Neural progenitor cell (in vitro differentiated cells): ENCODE results near the gene WDR72.

Experiments used
- EZH2 ChIP-seq: fragments of 200-600 bp; sonication (generic); IDR thresholded peaks from 2 replicates; pipeline ENCODE4 v1.6.1; 2017; ENCODE audit warnings: antibody characterized with exemption, mild to moderate bottlenecking, moderate library complexity
- EZH2phosphoT487 ChIP-seq: fragments of 200-600 bp; sonication (generic); IDR thresholded peaks from 2 replicates; pipeline ENCODE4 v1.6.1; 2017; ENCODE audit warnings: antibody characterized with exemption
- TF ChIP-seq, protein P1 (sequence below): fragments of 200-600 bp; sonication (generic); IDR thresholded peaks from 2 replicates; pipeline ENCODE4 v1.5.1; 2017; ENCODE audit warnings: antibody characterized with exemption, mild to moderate bottlenecking

- TF ChIP-seq, protein P1, sequence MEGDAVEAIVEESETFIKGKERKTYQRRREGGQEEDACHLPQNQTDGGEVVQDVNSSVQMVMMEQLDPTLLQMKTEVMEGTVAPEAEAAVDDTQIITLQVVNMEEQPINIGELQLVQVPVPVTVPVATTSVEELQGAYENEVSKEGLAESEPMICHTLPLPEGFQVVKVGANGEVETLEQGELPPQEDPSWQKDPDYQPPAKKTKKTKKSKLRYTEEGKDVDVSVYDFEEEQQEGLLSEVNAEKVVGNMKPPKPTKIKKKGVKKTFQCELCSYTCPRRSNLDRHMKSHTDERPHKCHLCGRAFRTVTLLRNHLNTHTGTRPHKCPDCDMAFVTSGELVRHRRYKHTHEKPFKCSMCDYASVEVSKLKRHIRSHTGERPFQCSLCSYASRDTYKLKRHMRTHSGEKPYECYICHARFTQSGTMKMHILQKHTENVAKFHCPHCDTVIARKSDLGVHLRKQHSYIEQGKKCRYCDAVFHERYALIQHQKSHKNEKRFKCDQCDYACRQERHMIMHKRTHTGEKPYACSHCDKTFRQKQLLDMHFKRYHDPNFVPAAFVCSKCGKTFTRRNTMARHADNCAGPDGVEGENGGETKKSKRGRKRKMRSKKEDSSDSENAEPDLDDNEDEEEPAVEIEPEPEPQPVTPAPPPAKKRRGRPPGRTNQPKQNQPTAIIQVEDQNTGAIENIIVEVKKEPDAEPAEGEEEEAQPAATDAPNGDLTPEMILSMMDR, result no peak
- TF ChIP-seq EZH2phosphoT487 (no peak), EZH2 (no peak)
These were observed 285.6 kb downstream of the WDR72 start for GRCh38 chr15:53473886-53474285.
